Right lobe of liver (tissue), 4 donors: Measurements from ENCODE around the gene ACTN4.

Experiments used
- CTCF ChIP-seq, 4 donors: fragments of 200-600 bp in 3 of 4; fragments of 450-650 bp in 1 of 4; IDR thresholded peaks; one replicate each; pipeline versions ENCODE4 v1.5.1 to v1.8.0; 2016 to 2022; ENCODE audit warnings: antibody characterized with exemption in 4 of 4, mild to moderate bottlenecking in 2 of 4
- POLR2A ChIP-seq: fragments of 450-650 bp; IDR thresholded peaks from one replicate; pipeline ENCODE4 v1.6.1; 2017; ENCODE audit warnings: antibody characterized with exemption, mild to moderate bottlenecking
- donor health status: DM: no; HTN: no; CAD: no.
- donor health status: DM: no; HTN: no; CAD: no.
- donor health status: DM: no; HTN: yes; CAD: no.

GRCh38 chr19:38639679-38640078 lies 7.8 kb upstream of the ACTN4 start:
- no peak for TF ChIP-seq CTCF (IDR thresholded peaks at IDR 0.05)
- no peak for TF ChIP-seq POLR2A
